HG02763 (cell line): ENCODE results near the gene ACTL8.
"Not testable (repeated sequence)": the region's sequence is repeated elsewhere in the genome, so short reads cannot be mapped to it uniquely, and the experiment has no call there.

Source experiments
- ATAC-seq: cut with Tn5 transposase; IDR thresholded peaks from one replicate; pipeline ENCODE4 v1.9.1; 2021; ENCODE audit warnings: mild to moderate bottlenecking, moderate library complexity; ENCODE audit not compliant: unreplicated experiment

ACTL8 gene

DNA sequence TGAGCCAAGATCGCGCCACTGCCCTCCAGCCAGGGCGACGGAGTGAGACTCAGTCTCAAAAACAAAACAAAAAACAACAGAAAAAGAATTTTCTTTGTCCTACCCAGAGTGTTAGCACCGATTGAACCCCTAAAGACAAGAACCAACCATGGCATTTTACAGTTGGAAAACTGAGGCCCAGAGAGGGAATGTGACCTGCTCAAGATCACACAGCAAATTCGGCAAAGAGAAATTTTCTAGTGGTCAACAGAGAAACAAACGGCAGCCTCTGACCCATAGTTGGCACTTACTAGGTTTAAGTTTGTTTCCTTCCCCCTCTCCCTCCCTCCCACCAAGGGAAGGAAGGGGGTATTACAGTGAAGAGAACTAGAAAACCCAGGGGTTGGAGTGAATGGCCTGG lies 20.5 kb upstream of the ACTL8 start:
- ATAC-seq: no peak

GRCh38 chr1:17735348-17735747 lies 19.8 kb upstream of the ACTL8 start:
- ATAC-seq: no peak

DNA sequence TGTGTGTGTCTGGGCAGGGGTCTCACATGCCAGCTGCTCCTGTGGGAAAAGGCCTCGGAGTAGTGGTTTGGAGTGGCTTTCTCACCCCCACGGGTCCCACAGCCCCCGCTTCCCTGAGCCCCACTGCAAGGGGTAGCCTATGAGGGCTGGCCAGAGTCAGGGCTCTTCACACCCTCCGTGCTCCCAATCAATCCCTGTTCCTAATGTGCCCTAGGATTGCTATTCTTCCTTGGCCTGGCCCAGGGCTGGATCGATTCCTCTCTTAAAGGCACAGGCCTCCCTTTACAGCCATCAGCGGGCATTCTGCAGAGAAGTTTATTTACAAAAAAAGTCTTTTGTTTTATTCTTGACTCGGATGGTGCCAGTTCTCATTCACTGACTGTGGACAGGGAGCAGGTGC lies 19.3 kb upstream of the ACTL8 start:
- ATAC-seq: no peak

DNA sequence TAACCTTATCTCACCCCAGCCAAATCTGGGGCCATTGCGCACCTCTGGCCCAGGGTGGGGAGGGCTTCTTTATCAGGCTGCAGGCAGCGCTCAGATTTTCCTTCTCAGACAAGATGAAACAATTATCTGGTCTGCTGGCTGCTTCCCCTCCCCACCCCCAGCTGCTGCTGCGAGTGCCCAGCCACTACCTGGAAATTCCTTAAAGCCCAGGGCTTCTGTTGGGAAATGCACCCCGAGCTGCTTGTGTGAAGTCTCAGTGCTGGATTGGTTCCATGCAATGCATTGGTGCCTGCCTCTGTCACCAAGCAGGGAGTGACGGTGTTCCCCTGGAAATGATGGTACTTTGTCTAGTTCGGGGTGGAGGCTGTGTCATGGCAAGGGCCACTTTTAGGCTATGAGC lies 18.5 kb upstream of the ACTL8 start:
- no peak for ATAC-seq

DNA sequence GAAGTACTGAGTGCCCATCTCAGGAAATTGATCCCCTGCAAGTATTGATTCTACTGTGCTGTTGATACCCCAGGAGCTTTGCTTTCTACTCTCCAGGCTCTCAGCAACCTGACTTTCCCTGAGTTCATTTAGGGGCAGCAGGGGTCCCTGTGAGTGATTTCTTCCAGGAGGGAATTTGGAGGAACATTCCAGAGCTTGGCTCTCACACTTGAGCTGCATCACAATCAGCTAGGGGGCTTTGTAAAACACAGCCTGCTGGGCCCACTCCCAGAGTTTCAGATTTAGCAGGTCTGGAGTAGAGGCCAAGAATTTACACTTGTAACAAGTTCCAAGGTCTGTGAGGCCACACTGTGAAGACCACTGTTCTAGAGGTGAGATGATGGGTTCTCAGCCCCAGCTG lies 16.1 kb upstream of the ACTL8 start:
- no peak for ATAC-seq

GRCh38 chr1:17741052-17741451 lies 14.1 kb upstream of the ACTL8 start:
- ATAC-seq: no peak

DNA sequence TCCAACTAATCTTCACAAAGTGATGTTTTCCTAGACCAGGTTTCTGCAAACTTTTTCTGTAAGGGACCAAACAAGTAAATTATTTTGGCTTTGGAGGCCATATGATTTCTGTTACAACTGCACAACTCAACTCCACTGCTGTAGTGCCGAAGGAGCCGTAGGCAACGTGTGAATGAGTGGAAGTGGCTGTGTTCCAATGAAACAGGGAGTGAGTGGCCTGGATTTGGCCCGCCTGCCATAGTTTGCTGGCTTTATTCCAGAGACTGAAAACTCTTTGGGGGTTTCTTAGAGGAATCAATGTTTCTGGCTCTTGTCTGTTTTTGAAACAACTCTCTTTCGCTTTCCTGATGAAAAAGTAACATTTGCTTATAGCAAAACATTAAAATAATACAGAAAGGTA lies 12.6 kb upstream of the ACTL8 start:
- no peak for ATAC-seq

- no peak for ATAC-seq
These were observed 12.0 kb upstream of the ACTL8 start for GRCh38 chr1:17743008-17743647.

DNA sequence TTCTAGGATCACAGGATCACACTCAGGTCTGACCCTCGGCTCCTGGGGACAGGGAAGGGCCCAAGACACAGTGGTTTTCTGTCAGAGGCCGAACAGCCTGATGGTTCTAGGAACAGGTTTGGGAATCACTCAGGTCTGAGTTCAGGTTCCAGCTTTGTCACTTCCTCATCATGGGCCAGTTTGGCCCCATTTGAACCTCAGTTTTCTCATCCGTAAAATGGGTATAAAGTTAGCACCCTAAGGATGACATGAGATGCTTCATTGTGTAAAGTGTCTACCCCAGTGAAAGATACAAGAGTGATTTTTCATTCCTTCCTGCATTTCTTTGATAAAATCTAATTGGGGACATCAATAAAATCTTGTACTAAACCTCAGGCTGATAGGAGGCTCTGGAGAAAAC lies 11.2 kb upstream of the ACTL8 start:
- no peak for ATAC-seq

DNA sequence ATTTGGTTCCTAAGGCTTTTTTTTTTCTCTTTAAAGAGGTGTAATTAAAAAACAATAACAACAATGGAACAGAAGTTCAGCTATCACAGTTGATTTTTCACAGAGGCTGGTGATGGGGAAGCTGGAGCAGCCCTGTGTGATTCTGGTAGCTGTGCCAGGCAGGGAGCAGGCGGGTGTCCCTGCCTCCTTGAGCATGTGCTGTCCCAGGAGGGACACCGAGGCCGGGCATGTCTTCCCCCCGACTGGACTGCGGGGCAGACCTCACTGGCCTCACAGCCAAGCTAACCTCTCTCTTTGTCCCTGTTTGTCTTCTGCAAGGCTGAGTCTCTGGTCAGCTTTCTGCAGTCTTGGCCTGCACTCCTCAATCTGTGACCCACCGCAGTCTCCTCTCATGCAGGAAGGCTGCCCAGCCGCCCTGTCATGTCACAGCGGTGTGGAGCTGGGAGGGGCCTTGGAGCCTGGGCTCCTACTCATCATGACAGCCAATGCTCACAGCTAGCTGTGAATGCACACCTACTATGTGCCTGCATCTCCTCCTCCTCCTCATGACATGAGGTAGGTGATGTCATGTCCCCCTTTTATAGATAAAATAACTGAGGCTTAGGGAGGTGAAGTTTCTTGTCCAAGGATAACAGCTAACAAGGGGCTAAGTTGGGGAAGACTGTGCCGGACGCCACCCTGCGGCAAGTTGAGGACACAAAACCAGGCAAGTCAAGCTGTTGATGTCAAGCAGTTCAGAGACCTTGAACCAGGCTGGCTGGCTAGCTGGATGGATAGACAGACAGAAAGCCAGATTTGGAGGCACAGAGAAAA lies 10.3 kb upstream of the ACTL8 start:
- ATAC-seq: no peak

GRCh38 chr1:17745479-17745955 lies 9.6 kb upstream of the ACTL8 start:
- ATAC-seq: no peak

GRCh38 chr1:17746281-17746680 lies 8.9 kb upstream of the ACTL8 start:
- ATAC-seq: not testable (repeated sequence)

GRCh38 chr1:17746920-17747319 lies 8.2 kb upstream of the ACTL8 start:
- ATAC-seq: no peak

DNA sequence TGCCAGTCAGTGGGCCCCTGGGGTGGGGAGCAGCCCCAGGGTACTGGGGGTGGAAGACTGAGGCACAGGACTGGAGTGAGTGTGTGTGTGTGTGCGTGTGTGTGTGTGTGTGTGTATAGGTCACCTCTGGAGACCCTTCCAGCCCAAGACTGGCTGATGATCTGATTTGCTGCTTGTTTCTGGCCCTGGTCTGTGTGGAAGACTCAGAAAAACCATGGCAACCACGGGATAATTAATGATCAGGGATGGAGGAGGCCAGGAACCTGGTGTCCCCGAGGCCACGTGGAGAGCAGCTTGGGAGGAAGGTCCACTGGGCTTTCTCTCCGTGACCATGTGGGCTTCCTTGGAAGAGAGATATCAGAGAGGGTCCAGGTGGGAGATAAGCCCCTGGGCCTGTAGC lies 4.8 kb upstream of the ACTL8 start:
- ATAC-seq: no peak

DNA sequence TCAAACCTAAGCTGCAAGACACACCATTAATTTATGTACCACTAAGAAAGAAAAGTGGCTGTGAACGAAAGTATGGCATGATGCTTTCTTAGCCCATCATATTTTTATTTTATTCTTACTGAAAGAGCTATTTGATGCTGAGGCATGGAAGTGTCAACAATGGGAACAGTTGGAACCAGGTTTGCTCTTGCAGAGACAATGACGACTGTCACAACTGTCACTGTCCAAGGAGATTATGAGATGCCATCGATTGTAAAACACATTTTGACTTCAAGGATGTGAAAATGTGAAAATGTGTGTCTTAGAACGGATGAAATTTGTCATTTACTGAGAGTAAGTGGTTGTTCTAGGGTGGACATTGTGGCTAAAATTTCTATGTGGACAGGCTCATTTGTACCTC lies 2.8 kb upstream of the ACTL8 start:
- no peak for ATAC-seq

GRCh38 chr1:17757426-17757825 lies 2.3 kb downstream of the ACTL8 start:
- ATAC-seq: no peak

DNA sequence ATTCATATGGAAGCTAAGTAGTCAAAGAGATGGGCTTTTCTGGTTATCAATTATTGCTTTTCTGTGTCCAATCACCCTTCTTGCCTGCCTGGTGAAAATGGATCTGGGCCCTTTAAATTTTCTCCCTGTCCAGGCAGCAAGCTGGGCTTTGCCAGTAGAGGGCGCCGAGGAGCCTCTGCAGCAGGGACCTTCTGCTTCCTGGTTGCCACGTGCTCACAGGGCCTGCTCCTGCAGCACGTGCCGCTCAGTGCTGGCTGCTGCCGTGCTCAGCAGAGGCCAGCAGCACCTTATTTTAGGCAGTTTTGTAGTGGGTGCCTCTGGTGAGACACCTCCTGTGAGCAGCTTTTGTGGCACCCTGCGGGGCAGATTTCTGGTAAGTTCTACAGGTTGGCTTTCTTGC lies 4.0 kb downstream of the ACTL8 start:
- ATAC-seq: no peak

GRCh38 chr1:17762313-17762712 lies 7.2 kb downstream of the ACTL8 start:
- ATAC-seq: no peak

GRCh38 chr1:17763417-17763816 lies 8.3 kb downstream of the ACTL8 start:
- no peak for ATAC-seq

DNA sequence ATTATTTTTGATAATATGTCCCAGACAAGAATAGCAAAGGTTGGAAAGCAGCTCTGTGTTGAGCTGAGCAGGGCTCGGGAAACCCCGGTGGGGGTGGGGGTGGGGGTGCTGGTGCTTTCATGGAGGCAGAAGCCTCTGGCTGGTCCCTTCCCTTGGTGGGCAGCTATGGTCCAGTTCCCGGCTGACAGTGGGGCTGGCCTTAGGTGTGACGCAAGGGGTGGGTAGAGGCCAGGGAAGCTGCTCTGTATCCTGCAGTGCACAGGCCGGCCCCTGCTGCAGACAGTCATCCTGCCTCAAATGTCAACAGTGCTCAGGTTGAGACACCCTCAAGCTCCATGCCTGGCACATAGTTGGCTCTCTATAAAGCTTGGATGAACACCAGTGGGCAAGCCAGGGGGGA lies 8.9 kb downstream of the ACTL8 start:
- ATAC-seq: no peak

DNA sequence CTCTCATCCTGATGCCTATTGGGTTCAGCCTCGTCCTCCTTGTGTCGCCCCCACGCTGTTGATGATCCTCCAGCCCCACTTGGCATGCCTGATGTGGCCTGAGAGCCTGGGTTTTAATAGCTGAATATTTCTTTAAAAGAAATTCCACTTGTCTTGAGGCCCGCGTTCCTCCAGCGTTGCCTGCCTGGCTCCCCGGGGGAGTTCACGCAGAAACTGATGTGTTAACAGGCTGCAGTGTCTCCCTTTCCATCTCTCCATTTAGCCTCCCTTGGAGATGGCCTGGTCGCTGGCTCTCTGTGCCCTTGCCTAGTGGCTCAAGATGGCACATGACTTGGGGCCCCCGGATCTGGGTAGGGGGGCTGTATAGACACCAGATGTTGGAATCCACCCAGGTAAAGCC lies 9.5 kb downstream of the ACTL8 start:
- no peak for ATAC-seq
